IMR-90 (cell line): ENCODE measurements around the gene REEP2. TPM values are rescaled to one million over a fixed set of nuclear protein-coding genes. Genes with fewer than 3 reads are reported as not detected.

Source experiments
- ATAC-seq: fragments of 200-7000 bp; cut with Tn5 transposase; 2 replicates; pipeline ENCODE4 v1.9.1; 2020; ENCODE audit warnings: low read depth, mild to moderate bottlenecking, moderate library complexity
- BruUV-seq: library from RNA; stranded (reverse); fragments of 400-500 nt; replicated peaks from 2 replicates; lab custom pipeline; 2021; lab: Mats Ljungman, UMichigan
- CTCF ChIA-PET: fragments of 300-600 bp; formaldehyde crosslinking; extraction: SDS; loops from one replicate; lab custom pipeline; 2021; ENCODE audit warnings: antibody characterized with exemption; lab: Yijun Ruan, JAX
- POLR2A ChIA-PET: fragments of 300-600 bp; sonication (Branson Sonifier 250); formaldehyde crosslinking; loops from one replicate; lab custom pipeline; 2022; ENCODE audit warnings: antibody characterized with exemption; ENCODE audit not compliant: unreplicated experiment; lab: Charles Lee
- DNase-seq: peaks from one replicate; pipeline ENCODE4 v3.0.0; 2013
- H2AFZ ChIP-seq: replicated peaks from 2 replicates; pipeline ENCODE3; 2013; ENCODE audit warnings: low read length, mild to moderate bottlenecking; ENCODE audit not compliant: poor library complexity
- H2AK5ac ChIP-seq: 2 replicates; pipeline ENCODE4 v1.6.1; 2013; ENCODE audit warnings: low read depth, low read length, inconsistent platforms
- H2AK9ac ChIP-seq: replicated peaks from 2 replicates; pipeline ENCODE3; 2013; ENCODE audit warnings: mild to moderate bottlenecking, low read depth, low read length, moderate library complexity; ENCODE audit not compliant: poor library complexity
- H2BK120ac ChIP-seq: 2 replicates; pipeline ENCODE4 v1.6.1; 2013; ENCODE audit warnings: low read depth, low read length, inconsistent platforms
- H2BK15ac ChIP-seq: 3 replicates; pipeline ENCODE4 v1.6.1; 2013; ENCODE audit warnings: low read depth, low read length, inconsistent platforms
- H2BK20ac ChIP-seq: 2 replicates; pipeline ENCODE4 v1.6.1; 2013; ENCODE audit warnings: low read depth, mild to moderate bottlenecking, inconsistent platforms, low read length, moderate library complexity
- H2BK5ac ChIP-seq: 2 replicates; pipeline ENCODE4 v1.6.1; 2013; ENCODE audit warnings: mild to moderate bottlenecking, low read depth, low read length, inconsistent platforms; ENCODE audit not compliant: poor library complexity, severe bottlenecking
- H3K14ac ChIP-seq: replicated peaks from 2 replicates; pipeline ENCODE4 v1.6.1; 2013; ENCODE audit warnings: low read depth, low read length, inconsistent platforms
- H3K18ac ChIP-seq: 2 replicates; pipeline ENCODE4 v1.6.1; 2013; ENCODE audit warnings: low read depth, low read length, control low read depth
- H3K23ac ChIP-seq: 2 replicates; pipeline ENCODE4 v1.6.1; 2013; ENCODE audit warnings: low read depth, low read length, inconsistent platforms
- H3K27ac ChIP-seq: 2 replicates; pipeline ENCODE4 v1.5.1; 2013; ENCODE audit warnings: mild to moderate bottlenecking, control low read depth, low read length; ENCODE audit not compliant: insufficient read depth
- H3K27me3 ChIP-seq: 2 replicates; pipeline ENCODE4 v1.6.1; 2013; ENCODE audit warnings: low read length; ENCODE audit not compliant: control insufficient read depth, insufficient read depth
- H3K36me3 ChIP-seq: 2 replicates; pipeline ENCODE4 v1.6.1; 2013; ENCODE audit warnings: low read length, mixed read lengths; ENCODE audit not compliant: control insufficient read depth, insufficient read depth
- H3K4ac ChIP-seq: 2 replicates; pipeline ENCODE4 v1.6.1; 2013; ENCODE audit warnings: low read depth, low read length, inconsistent platforms
- H3K4me1 ChIP-seq: 2 replicates; pipeline ENCODE4 v1.6.1; 2013; ENCODE audit warnings: low read length, mixed read lengths; ENCODE audit not compliant: control insufficient read depth, insufficient read depth
- H3K4me2 ChIP-seq: 2 replicates; pipeline ENCODE4 v1.6.1; 2013; ENCODE audit warnings: low read depth, mild to moderate bottlenecking, control low read depth, low read length, moderate library complexity
- H3K4me3 ChIP-seq: 2 replicates; pipeline ENCODE4 v1.5.1; 2013; ENCODE audit warnings: low read depth, mild to moderate bottlenecking, control low read depth, low read length, moderate library complexity; ENCODE audit not compliant: insufficient read depth
- H3K56ac ChIP-seq: 2 replicates; pipeline ENCODE4 v1.6.1; 2013; ENCODE audit warnings: low read length, inconsistent platforms; ENCODE audit not compliant: insufficient read depth; ENCODE audit errors: extremely low read depth
- H3K79me1 ChIP-seq, 2 experiments: 2 replicates each; pipeline ENCODE4 v1.6.1; 2013; ENCODE audit warnings: low read length in 2 of 2, inconsistent platforms in 1 of 2, low read depth in 1 of 2
- H3K9ac ChIP-seq: 2 replicates; pipeline ENCODE4 v1.6.1; 2013; ENCODE audit warnings: low read depth, low read length, control low read depth
- H3K9me1 ChIP-seq: 2 replicates; pipeline ENCODE4 v1.6.1; 2013; ENCODE audit warnings: low read length, inconsistent platforms; ENCODE audit not compliant: insufficient read depth
- H3K9me3 ChIP-seq: 2 replicates; pipeline ENCODE4 v1.6.1; 2013; ENCODE audit warnings: low read length; ENCODE audit not compliant: control insufficient read depth, insufficient read depth
- H4K20me1 ChIP-seq: 2 replicates; pipeline ENCODE4 v1.6.1; 2013; ENCODE audit warnings: low read length, inconsistent platforms; ENCODE audit not compliant: insufficient read depth
- H4K5ac ChIP-seq: 2 replicates; pipeline ENCODE4 v1.6.1; 2013; ENCODE audit warnings: mild to moderate bottlenecking, low read depth, low read length, control low read depth
- H4K8ac ChIP-seq, 2 experiments: 2 replicates each; pipeline ENCODE4 v1.6.1; 2013; ENCODE audit warnings: low read depth in 2 of 2, low read length in 2 of 2, control low read depth in 1 of 2, inconsistent platforms in 1 of 2
- H4K91ac ChIP-seq: 2 replicates; pipeline ENCODE4 v1.6.1; 2013; ENCODE audit warnings: low read depth, low read length, inconsistent platforms; ENCODE audit not compliant: insufficient read depth
- CEBPB ChIP-seq: IDR thresholded peaks from 2 replicates; pipeline ENCODE4 v1.6.1; 2012; ENCODE audit warnings: low read depth, low read length, improper control_type of control experiment
- CTCF ChIP-seq: conservative IDR thresholded peaks from 2 replicates; pipeline ENCODE4 v1.5.1; 2012; ENCODE audit warnings: mild to moderate bottlenecking, low read depth, low read length, improper control_type of control experiment
- FOS ChIP-seq: fragments of 150-350 bp; IDR thresholded peaks from 2 replicates; pipeline ENCODE4 v1.6.1; 2016; ENCODE audit warnings: low read depth, low read length
- MAFK ChIP-seq: IDR thresholded peaks from 2 replicates; pipeline ENCODE4 v1.6.1; 2012; ENCODE audit warnings: low read depth, low read length, improper control_type of control experiment
- MAZ ChIP-seq: IDR thresholded peaks from 2 replicates; pipeline ENCODE4 v1.6.1; 2012; ENCODE audit warnings: low read depth, mild to moderate bottlenecking, low read length, improper control_type of control experiment, moderate library complexity, borderline replicate concordance
- MXI1 ChIP-seq: IDR thresholded peaks from 2 replicates; pipeline ENCODE4 v1.6.1; 2012; ENCODE audit warnings: low read depth, mild to moderate bottlenecking, low read length, moderate library complexity, borderline replicate concordance
- POLR2A ChIP-seq: IDR thresholded peaks from 2 replicates; pipeline ENCODE4 v1.6.1; 2012; ENCODE audit warnings: mild to moderate bottlenecking, low read depth, low read length
- RAD21 ChIP-seq: IDR thresholded peaks from 2 replicates; pipeline ENCODE4 v1.6.1; 2012; ENCODE audit warnings: low read length, improper control_type of control experiment
- RCOR1 ChIP-seq: IDR thresholded peaks from 2 replicates; pipeline ENCODE4 v1.6.1; 2012; ENCODE audit warnings: mild to moderate bottlenecking, low read length, improper control_type of control experiment; ENCODE audit not compliant: insufficient replicate concordance
- RFX5 ChIP-seq: IDR thresholded peaks from 2 replicates; pipeline ENCODE4 v1.8.0; 2012; ENCODE audit warnings: low read depth, mild to moderate bottlenecking, low read length, moderate library complexity
- SMC3 ChIP-seq: fragments of 150-350 bp; IDR thresholded peaks from 2 replicates; pipeline ENCODE4 v1.6.1; 2016; ENCODE audit warnings: low read depth, mild to moderate bottlenecking, antibody characterized with exemption, low read length, moderate library complexity
- USF2 ChIP-seq: fragments of 150-350 bp; IDR thresholded peaks from 2 replicates; pipeline ENCODE4 v1.6.1; 2017; ENCODE audit warnings: mild to moderate bottlenecking, antibody characterized with exemption, low read length, low read depth
- WGBS, 2 experiments: methylation state at CpG; one replicate each; pipeline versions ENCODE4 v1.1.5 to v1.1.7; 2013; ENCODE audit warnings: missing lambda C conversion rate in 2 of 2; ENCODE audit not compliant: insufficient read length in 1 of 2; ENCODE audit errors: extremely low coverage in 2 of 2; 5-methylcytosine and 5-hydroxymethylcytosine counted together
- dilution Hi-C: fragments of 300-500 bp; cut with HindIII; formaldehyde crosslinking; loops from one replicate; pipeline ENCODE4 v1.14.3; 2018; ENCODE audit warnings: low sequenced_read_pairs; ENCODE audit not compliant: unreplicated experiment
- in situ Hi-C: fragments of 300-500 bp; cut with MboI; formaldehyde crosslinking; loops from 3 replicates; pipeline ENCODE4 v1.14.3; 2019; ENCODE audit warnings: low sequenced_read_pairs, inconsistent platforms, mixed read lengths
- intact Hi-C: fragments of 100-400 bp; cut with micrococcal nuclease; formaldehyde crosslinking; loops from 2 replicates; pipeline ENCODE4 v1.10.0; 2022
- polyA plus RNA-seq, 3 experiments: library from polyadenylated mRNA; depleted of rRNA; stranded (reverse); fragments of >200 nt; gene quantifications; 2 replicates each; pipeline ENCODE4 v1.2.3, GENCODE V29; 2012; ENCODE audit warnings: low replicate concordance in 1 of 3
- total RNA-seq: library from RNA; depleted of rRNA; stranded (reverse); fragments of >200 nt; gene quantifications from 2 replicates; pipeline ENCODE4 v1.2.3, GENCODE V29; 2012

The REEP2 gene
- total and polyA plus RNA-seq, 2 of the 4 experiments (the other 2 are of a cell fraction): 12.4 to 17.0 TPM

- no peak overlapping the region for H3K18ac ChIP-seq
- H3K4me2 ChIP-seq: no peak overlapping the region
- H3K9ac ChIP-seq: no peak overlapping the region
- DNase-seq: no peak
- intact Hi-C loops (no loop called here), in situ Hi-C loops (no loop called here), dilution Hi-C loops (no loop called here)
- no peak overlapping the region for H4K91ac ChIP-seq
- TF ChIP-seq RCOR1: no peak
- TF ChIP-seq SMC3: no peak
- TF ChIP-seq CEBPB: no peak
- TF ChIP-seq CTCF: no peak
- no peak for TF ChIP-seq MXI1
- TF ChIP-seq RFX5: no peak
- TF ChIP-seq USF2: no peak
- TF ChIP-seq POLR2A: no peak
- no peak for TF ChIP-seq MAZ
- TF ChIP-seq FOS: no peak
- no peak for TF ChIP-seq RAD21
- no peak for TF ChIP-seq MAFK
- H3K4ac ChIP-seq: no peak overlapping the region
- 74% methylated on average over 5 of the region's 5 CpGs; no CpG with 5 or more reads in 1 of the 2 experiments for WGBS, 2 experiments
- H3K27ac ChIP-seq: no peak overlapping the region
- H3K9me3 ChIP-seq: no peaks in the 10 kb centered on the region
- H4K8ac ChIP-seq: no peak overlapping the region
- H3K14ac ChIP-seq: no peak overlapping the region
- ATAC-seq: no peak
- H3K56ac ChIP-seq: no peak overlapping the region
- H2AK5ac ChIP-seq: no peak overlapping the region
- BruUV-seq: no TSS peak
- H3K4me3 ChIP-seq: no peak overlapping the region
- no peaks in the 10 kb centered on the region; the same call in 1 of the 2 replicates for H4K20me1 ChIP-seq
- H3K9me1 ChIP-seq: peaks cover 9% of the 10 kb centered on the region; the same call in 1 of the 2 replicates
- H2BK120ac ChIP-seq: no peak overlapping the region
- H3K4me1 ChIP-seq: peaks cover 20% of the 10 kb centered on the region
- ChIA-PET POLR2A (no interaction called here), CTCF (interaction anchor here (0.6 kb wide), 1 partner anchor 13 kb away, joined by 3 read pairs; no protein-coding TSS in a partner anchor)
- no peak overlapping the region for H2BK15ac ChIP-seq
- no peak overlapping the region for H2BK20ac ChIP-seq
- H2AK9ac ChIP-seq: no peak overlapping the region
- H2BK5ac ChIP-seq: no peak overlapping the region
- no peak overlapping the region for H3K23ac ChIP-seq
- H3K79me1 ChIP-seq: no peaks in the 10 kb centered on the region
- H4K5ac ChIP-seq: no peak overlapping the region
- H3K36me3 ChIP-seq: no peaks in the 10 kb centered on the region
- peaks cover 11% of the 10 kb centered on the region; the same call in 1 of the 2 replicates for H3K27me3 ChIP-seq
- no peak overlapping the region for H2AFZ ChIP-seq
Measured at GRCh38 chr5:138489683-138490061, 50.8 kb downstream of the REEP2 start.
